ENCODE data around the gene MAML3. TPM values are rescaled to one million over a fixed set of nuclear protein-coding genes. Genes with fewer than 3 reads are reported as not detected.
A peak's percentile ranks its signal among the peaks of the same experiment; 100 is the strongest.

The MAML3 gene
- total and polyA plus RNA-seq, 2 of the 13 experiments (the other 11 are each of a cell fraction or from before 2014, with no cell fraction given), result 0.05 to 0.13 TPM

- H3K4me3 ChIP-seq (replicated peaks in 1 of 3; ENCODE audit: insufficient read depth in 1 of 3, low read depth in 2 of 3, low read length in 3 of 3), result no peak overlapping the region; a peak in 1 of 6 replicates
- no peak overlapping the region for H2AFZ ChIP-seq (ENCODE audit: low read length)
- POLR2A ChIA-PET, result no interaction called here
- CTCF ChIA-PET (ENCODE audit: low intra/inter-chr PET ratio, low total read pairs), result no interaction called here
- in situ Hi-C loops (cut with HindIII; ENCODE audit: extremely low pct_ligation_motif_present, low pct_unique_long_range_greater_than_20kb), result no loop called here
- H3K27me3 ChIP-seq (ENCODE audit: control insufficient read depth in 1 of 2, insufficient read depth in 2 of 2, low read length in 2 of 2), result no peaks in the 10 kb centered on the region
- H3K9ac ChIP-seq (ENCODE audit: insufficient read depth, low read depth, low read length), result no peak overlapping the region
- ATAC-seq, result peak; percentile 57
- intact Hi-C loops (cut with micrococcal nuclease; ENCODE audit: unreplicated experiment), result no loop called here
- WGBS (ENCODE audit: low lambda C conversion rate), result 19% methylated on average over 3 of the region's 3 CpGs
- peaks cover 44% of the 10 kb centered on the region for H3K4me1 ChIP-seq (ENCODE audit: insufficient read depth, low read length)
- no peaks in the 10 kb centered on the region for H4K20me1 ChIP-seq (ENCODE audit: insufficient read depth, low read length)
- H3K4me2 ChIP-seq (ENCODE audit: low read depth, low read length), result peak overlapping the region; percentile 40
- no TSS peak for BruUV-seq (replicated peaks)
- peak; percentile 52 for DNase-seq (ENCODE audit: low spot score)
- H3K9me3 ChIP-seq (ENCODE audit: low read length), result no peaks in the 10 kb centered on the region
- no peaks in the 10 kb centered on the region for H3K36me3 ChIP-seq (replicated peaks in 1 of 2; ENCODE audit: control insufficient read depth in 1 of 2, insufficient read depth in 2 of 2, low read length in 2 of 2)
- no peaks in the 10 kb centered on the region for H3K79me2 ChIP-seq (ENCODE audit: insufficient read depth, low read length)
- peak overlapping the region; percentile 38 for H3K27ac ChIP-seq (ENCODE audit: extremely low read length, insufficient read depth, low read length)
- no peak for TF ChIP-seq HNF4G (IDR thresholded peaks at IDR 0.05; ENCODE audit: borderline replicate concordance, low read depth, low read length)
- TF ChIP-seq HNF4G (CRISPR knock-in tag; IDR thresholded peaks at IDR 0.05; ENCODE audit: borderline replicate concordance, low read depth), result no peak
- TF ChIP-seq SYNCRIP (IDR thresholded peaks at IDR 0.05; ENCODE audit: insufficient read depth, low read depth, low read length), result no peak
- TF ChIP-seq ZNF343 (CRISPR knock-in tag; IDR thresholded peaks at IDR 0.05), result no peak
- no peak for TF ChIP-seq ZNF703 (CRISPR knock-in tag; IDR thresholded peaks at IDR 0.05; ENCODE audit: borderline replicate concordance)
- no peak for TF ChIP-seq BORCS8-MEF2B (CRISPR knock-in tag; IDR thresholded peaks at IDR 0.05)
- 0 out of 4 replicates have a peak, but pooled peaks of 1 of the 2 experiments have one; percentile 5 for TF ChIP-seq EP300 (IDR thresholded peaks at IDR 0.05; ENCODE audit: low read depth in 2 of 2, low read length in 2 of 2)
- TF ChIP-seq EP300 (CRISPR knock-in tag; IDR thresholded peaks at IDR 0.05; ENCODE audit: borderline replicate concordance), result no peak
- no peak for TF ChIP-seq ZNF160 (CRISPR knock-in tag; IDR thresholded peaks at IDR 0.05)
- TF ChIP-seq HMG20A (CRISPR knock-in tag; IDR thresholded peaks at IDR 0.05; ENCODE audit: borderline replicate concordance), result 0 out of 2 replicates have a peak, but pooled peaks have one; percentile 19
- no peak for TF ChIP-seq ZNF460 (CRISPR knock-in tag; IDR thresholded peaks at IDR 0.05; ENCODE audit: borderline replicate concordance)
- TF ChIP-seq TBX2 (CRISPR knock-in tag; IDR thresholded peaks at IDR 0.05; ENCODE audit: borderline replicate concordance), result peak; percentile 61
- no peak for FAIRE-seq
Measured at GRCh38 chr4:140038031-140038533, 115.9 kb downstream of the MAML3 start.

All from HepG2 (cell line).